ENCODE results near the gene GAN. TPM values are rescaled to one million over a fixed set of nuclear protein-coding genes. Genes with fewer than 3 reads are reported as not detected.

Gene GAN
- total RNA-seq, 1 experiment from 2014 or later = 25.4 TPM

GRCh38 chr16:81358860-81359259 lies 44.1 kb downstream of the GAN start:
- Mint-ChIP-seq H3K4me3 (no peak overlapping the region), H3K27me3 (ENCODE audit: low read depth) (no peaks in the 10 kb centered on the region), H3K9me3 (peaks cover 3% of the 10 kb centered on the region; the same call in 1 of the 2 replicates), H3K4me1 (no peaks in the 10 kb centered on the region), H3K27ac (no peak overlapping the region), H3K36me3 (peaks cover 32% of the 10 kb centered on the region)
- ChIA-PET POLR2A (no interaction called here), CTCF (no interaction called here)
- ATAC-seq = no peak
- no peak for DNase-seq (ENCODE audit: low spot score)
- TF ChIP-seq ZNF532 (CRISPR knock-in tag; IDR thresholded peaks at IDR 0.05; ENCODE audit: borderline replicate concordance) (no peak), FOXP1 (CRISPR knock-in tag; IDR thresholded peaks at IDR 0.05; ENCODE audit: borderline replicate concordance) (no peak), MXD4 (CRISPR knock-in tag; IDR thresholded peaks at IDR 0.05; ENCODE audit: borderline replicate concordance) (no peak), NR3C1 (CRISPR knock-in tag; conservative IDR thresholded peaks at IDR 0.05; ENCODE audit: low read depth) (no peak), NFYB (CRISPR knock-in tag; conservative IDR thresholded peaks at IDR 0.05; ENCODE audit: low read depth) (no peak)

GRCh38 chr16:81360135-81360534 lies 45.4 kb downstream of the GAN start:
- ChIA-PET CTCF (no interaction called here), POLR2A (no interaction called here)
- H3K27ac Mint-ChIP-seq = no peak overlapping the region
- peaks cover 43% of the 10 kb centered on the region for H3K36me3 Mint-ChIP-seq
- no peaks in the 10 kb centered on the region for H3K4me1 Mint-ChIP-seq
- TF ChIP-seq ERG (CRISPR knock-in tag; IDR thresholded peaks at IDR 0.05) (no peak), NR2C2 (CRISPR knock-in tag; IDR thresholded peaks at IDR 0.05) (no peak), ZNF425 (CRISPR knock-in tag; conservative IDR thresholded peaks at IDR 0.05) (no peak), ETV6 (CRISPR knock-in tag; IDR thresholded peaks at IDR 0.05) (no peak), ZNF138 (CRISPR knock-in tag; conservative IDR thresholded peaks at IDR 0.05) (no peak), TCF7 (CRISPR knock-in tag; IDR thresholded peaks at IDR 0.05; ENCODE audit: low read depth) (no peak), ZNF671 (CRISPR knock-in tag; IDR thresholded peaks at IDR 0.05) (no peak)
- TF ChIP-seq, protein P1, sequence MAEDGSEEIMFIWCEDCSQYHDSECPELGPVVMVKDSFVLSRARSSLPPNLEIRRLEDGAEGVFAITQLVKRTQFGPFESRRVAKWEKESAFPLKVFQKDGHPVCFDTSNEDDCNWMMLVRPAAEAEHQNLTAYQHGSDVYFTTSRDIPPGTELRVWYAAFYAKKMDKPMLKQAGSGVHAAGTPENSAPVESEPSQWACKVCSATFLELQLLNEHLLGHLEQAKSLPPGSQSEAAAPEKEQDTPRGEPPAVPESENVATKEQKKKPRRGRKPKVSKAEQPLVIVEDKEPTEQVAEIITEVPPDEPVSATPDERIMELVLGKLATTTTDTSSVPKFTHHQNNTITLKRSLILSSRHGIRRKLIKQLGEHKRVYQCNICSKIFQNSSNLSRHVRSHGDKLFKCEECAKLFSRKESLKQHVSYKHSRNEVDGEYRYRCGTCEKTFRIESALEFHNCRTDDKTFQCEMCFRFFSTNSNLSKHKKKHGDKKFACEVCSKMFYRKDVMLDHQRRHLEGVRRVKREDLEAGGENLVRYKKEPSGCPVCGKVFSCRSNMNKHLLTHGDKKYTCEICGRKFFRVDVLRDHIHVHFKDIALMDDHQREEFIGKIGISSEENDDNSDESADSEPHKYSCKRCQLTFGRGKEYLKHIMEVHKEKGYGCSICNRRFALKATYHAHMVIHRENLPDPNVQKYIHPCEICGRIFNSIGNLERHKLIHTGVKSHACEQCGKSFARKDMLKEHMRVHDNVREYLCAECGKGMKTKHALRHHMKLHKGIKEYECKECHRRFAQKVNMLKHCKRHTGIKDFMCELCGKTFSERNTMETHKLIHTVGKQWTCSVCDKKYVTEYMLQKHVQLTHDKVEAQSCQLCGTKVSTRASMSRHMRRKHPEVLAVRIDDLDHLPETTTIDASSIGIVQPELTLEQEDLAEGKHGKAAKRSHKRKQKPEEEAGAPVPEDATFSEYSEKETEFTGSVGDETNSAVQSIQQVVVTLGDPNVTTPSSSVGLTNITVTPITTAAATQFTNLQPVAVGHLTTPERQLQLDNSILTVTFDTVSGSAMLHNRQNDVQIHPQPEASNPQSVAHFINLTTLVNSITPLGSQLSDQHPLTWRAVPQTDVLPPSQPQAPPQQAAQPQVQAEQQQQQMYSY (CRISPR knock-in tag; IDR thresholded peaks at IDR 0.05) = no peak
- TF ChIP-seq, protein P2, sequence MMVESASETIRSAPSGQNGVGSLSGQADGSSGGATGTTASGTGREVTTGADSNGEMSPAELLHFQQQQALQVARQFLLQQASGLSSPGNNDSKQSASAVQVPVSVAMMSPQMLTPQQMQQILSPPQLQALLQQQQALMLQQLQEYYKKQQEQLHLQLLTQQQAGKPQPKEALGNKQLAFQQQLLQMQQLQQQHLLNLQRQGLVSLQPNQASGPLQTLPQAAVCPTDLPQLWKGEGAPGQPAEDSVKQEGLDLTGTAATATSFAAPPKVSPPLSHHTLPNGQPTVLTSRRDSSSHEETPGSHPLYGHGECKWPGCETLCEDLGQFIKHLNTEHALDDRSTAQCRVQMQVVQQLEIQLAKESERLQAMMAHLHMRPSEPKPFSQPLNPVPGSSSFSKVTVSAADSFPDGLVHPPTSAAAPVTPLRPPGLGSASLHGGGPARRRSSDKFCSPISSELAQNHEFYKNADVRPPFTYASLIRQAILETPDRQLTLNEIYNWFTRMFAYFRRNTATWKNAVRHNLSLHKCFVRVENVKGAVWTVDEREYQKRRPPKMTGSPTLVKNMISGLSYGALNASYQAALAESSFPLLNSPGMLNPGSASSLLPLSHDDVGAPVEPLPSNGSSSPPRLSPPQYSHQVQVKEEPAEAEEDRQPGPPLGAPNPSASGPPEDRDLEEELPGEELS (CRISPR knock-in tag; IDR thresholded peaks at IDR 0.05) = no peak
- peaks cover 3% of the 10 kb centered on the region; the same call in 1 of the 2 replicates for H3K9me3 Mint-ChIP-seq
- no peak for ATAC-seq
- no peaks in the 10 kb centered on the region for H3K27me3 Mint-ChIP-seq (ENCODE audit: low read depth)
- H3K4me3 Mint-ChIP-seq = no peak overlapping the region
- no peak for DNase-seq (ENCODE audit: low spot score)
